Left renal pelvis (tissue), 4 donors: ENCODE data around the gene KLHL33. TPM values are rescaled to one million over a fixed set of nuclear protein-coding genes. Genes with fewer than 3 reads are reported as not detected.

Experiments
- DNase-seq, 4 donors: peaks; one replicate each; pipeline ENCODE4 v3.0.0-alpha.2; 2013; ENCODE audit warnings: low read depth in 4 of 4, low spot score in 3 of 4
- polyA plus RNA-seq, 4 donors: library from polyadenylated mRNA; unstranded; fragments of 120-200 nt; gene quantifications; one replicate each; pipeline ENCODE4 v1.2.1, GENCODE V29; 2013; ENCODE audit not compliant: insufficient read length in 4 of 4

The KLHL33 gene
- polyA plus RNA-seq, 4 donors, result 0.29 to 0.90 (median 0.57) TPM

- no peak for DNase-seq
These were observed 55.3 kb downstream of the KLHL33 start for GRCh38 chr14:20380681-20381080.

GRCh38 chr14:20379743-20380142 is 56.2 kb downstream of the KLHL33 start:
- no peak for DNase-seq

- no peak for DNase-seq
These were observed 58.8 kb downstream of the KLHL33 start for GRCh38 chr14:20377171-20377570.

GRCh38 chr14:20376071-20376588 is 59.8 kb downstream of the KLHL33 start:
- DNase-seq, result peak in 1 of 4 donors; percentile 5

Other genes with a start within 250 kb of the KLHL33 start
- gene OR11G2, start 245.3 kb downstream of the KLHL33 start, polyA plus RNA-seq, result under 1 TPM in 1 of 4 donors, not detected in 3; 0.06 TPM
- gene OR11H6, start 212.5 kb downstream of the KLHL33 start, polyA plus RNA-seq, result not detected
- gene OR11H7, start 207.2 kb downstream of the KLHL33 start, polyA plus RNA-seq, result under 1 TPM; 0.45 to 0.75 (median 0.64) TPM
- gene OR11H4, start 196.9 kb downstream of the KLHL33 start, polyA plus RNA-seq, result under 1 TPM in 1 of 4 donors, not detected in 3; 0.09 TPM
- 10 to 100 TPM; 19.3 to 27.2 (median 25.9) TPM for gene TTC5, start 130.2 kb downstream of the KLHL33 start, polyA plus RNA-seq
- 100 to 1,000 TPM in 3 of 4 donors, 10 to 100 TPM in 1; 77.2 to 132 (median 119) TPM for gene CCNB1IP1, start 102.9 kb downstream of the KLHL33 start, polyA plus RNA-seq
- gene PARP2, start 92.5 kb downstream of the KLHL33 start, polyA plus RNA-seq, result 10 to 100 TPM; 54.5 to 66.3 (median 57.3) TPM
- 10 to 100 TPM; 11.3 to 19.5 (median 18.0) TPM for gene TEP1, start 22.7 kb downstream of the KLHL33 start, polyA plus RNA-seq
- 10 to 100 TPM; 39.6 to 80.8 (median 52.7) TPM for gene OSGEP, start 18.6 kb upstream of the KLHL33 start, polyA plus RNA-seq
- gene APEX1, start 19.1 kb upstream of the KLHL33 start, polyA plus RNA-seq, result 100 to 1,000 TPM; 238 to 343 (median 315) TPM
- 10 to 100 TPM; 32.9 to 37.8 (median 34.8) TPM for gene PIP4P1, start 25.3 kb upstream of the KLHL33 start, polyA plus RNA-seq
- gene PNP, start 33.2 kb upstream of the KLHL33 start, polyA plus RNA-seq, result 10 to 100 TPM; 15.3 to 96.7 (median 57.6) TPM
- under 1 TPM in 1 of 4 donors, not detected in 3; 0.29 TPM for gene RNASE10, start 69.4 kb upstream of the KLHL33 start, polyA plus RNA-seq
- not detected for gene RNASE9, start 124.9 kb upstream of the KLHL33 start, polyA plus RNA-seq
- not detected for gene RNASE11, start 151.8 kb upstream of the KLHL33 start, polyA plus RNA-seq
- gene RNASE12, start 155.2 kb upstream of the KLHL33 start, polyA plus RNA-seq, result not detected
- gene OR6S1, start 205.5 kb upstream of the KLHL33 start, polyA plus RNA-seq, result not detected
- gene RNASE4, start 248.4 kb upstream of the KLHL33 start, polyA plus RNA-seq, result 10 to 100 TPM in 1 of 4 donors, 1 to 10 TPM in 3; 2.2 to 17.5 (median 3.6) TPM